Ovary (tissue), 3 donors: ENCODE measurements around the gene PSMC3.

ENCODE experiments used
- CTCF ChIP-seq, 3 donors: fragments of 450-650 bp in 2 of 3; fragments of 200-600 bp in 1 of 3; IDR thresholded peaks; one replicate each; pipeline versions ENCODE4 v1.5.1 to v1.8.0; 2016 to 2022; ENCODE audit warnings: antibody characterized with exemption in 3 of 3, mild to moderate bottlenecking in 1 of 3
- EP300 ChIP-seq: sonication (generic); formaldehyde crosslinking; IDR thresholded peaks from one replicate; pipeline ENCODE4 v1.6.1; 2017; ENCODE audit warnings: antibody characterized with exemption
- POLR2A ChIP-seq: fragments of 450-650 bp; IDR thresholded peaks from one replicate; pipeline ENCODE4 v1.6.1; 2017; ENCODE audit warnings: antibody characterized with exemption, mild to moderate bottlenecking, moderate library complexity
- donor health status: DM: no; HTN: no; CAD: no.

- TF ChIP-seq CTCF (IDR thresholded peaks at IDR 0.05) (no peak), POLR2A (no peak), EP300 (no peak)
Observed at GRCh38 chr11:47418454-47419259, 7.6 kb downstream of the PSMC3 start.
